Motor neuron (in vitro differentiated cells): ENCODE measurements around the gene FAM222A. TPM values are rescaled to one million over a fixed set of nuclear protein-coding genes. Genes with fewer than 3 reads are reported as not detected.

ENCODE experiments used
- ATAC-seq, 8 experiments: fragments of 200-7000 bp; cut with Tn5 transposase; replicated peaks in 6 of 8; 2 replicates each; pipeline ENCODE4 v1.8.0; 2021; ENCODE audit warnings: mild to moderate bottlenecking in 8 of 8, moderate library complexity in 8 of 8
- H3K27ac ChIP-seq, 2 donors: fragments of 250-450 bp; sonication (Bioruptor Pico); 2 replicates each; pipeline ENCODE4 v1.9.0; 2021; ENCODE audit warnings: antibody characterized with exemption in 2 of 2, mild to moderate bottlenecking in 2 of 2, moderate library complexity in 1 of 2
- H3K4me1 ChIP-seq, 2 donors: fragments of 250-450 bp; sonication (Bioruptor Pico); replicated peaks in 1 of 2; 2 replicates each; pipeline ENCODE4 v1.6.1; 2021; ENCODE audit warnings: antibody characterized with exemption in 2 of 2, mild to moderate bottlenecking in 2 of 2, moderate library complexity in 1 of 2
- H3K4me3 ChIP-seq, 5 donors: fragments of 250-450 bp; sonication (Bioruptor Pico); 2 replicates each; pipeline ENCODE4 v1.9.0; 2021; ENCODE audit warnings: antibody characterized with exemption in 5 of 5, mild to moderate bottlenecking in 5 of 5, moderate library complexity in 4 of 5
- WGBS, 10 experiments: fragments of 450-650 bp; shearing (Covaris generic); methylation state at CpG; one replicate each; pipeline ENCODE4 v1.0.0; 2022; 5-methylcytosine and 5-hydroxymethylcytosine counted together
- in situ Hi-C, 9 experiments: fragments of 400-800 bp; cut with MboI; loops; one replicate each; pipeline ENCODE4 v1.15.0; 2021; ENCODE audit warnings: low sequenced_read_pairs in 9 of 9, low pct_unique_long_range_greater_than_20kb in 2 of 9; ENCODE audit not compliant: unreplicated experiment in 9 of 9
- total RNA-seq, 8 experiments: library from RNA; unstranded; fragments of 300-600 nt; gene quantifications; 2 replicates each; pipeline versions ENCODE4 v1.2.3 to v1.2.4, GENCODE V29; 2022

FAM222A gene
- total RNA-seq, 8 experiments from 2014 or later: 0.73 to 17.8 (median 8.1) TPM

DNA sequence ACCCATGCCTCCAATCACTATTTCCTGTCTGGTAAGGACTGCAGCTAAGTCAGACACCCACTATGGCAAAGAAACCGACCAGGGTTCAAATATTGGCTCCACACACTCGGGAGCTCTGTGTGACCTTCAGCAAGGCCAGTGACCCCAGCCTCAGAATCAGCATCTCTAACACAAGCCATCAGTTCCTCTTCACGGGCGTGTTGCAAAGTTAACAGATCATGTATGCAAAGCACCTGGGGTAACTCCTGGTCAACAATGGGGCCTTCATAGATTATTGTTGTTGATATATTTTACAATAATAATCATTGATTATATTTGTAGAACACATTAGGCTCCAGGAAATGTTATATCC is 6.2 kb upstream of the FAM222A start:
- Histone ChIP-seq H3K4me1 (peaks cover 9 to 14% of the 10 kb centered on the region in 2 donors), H3K4me3 (no peak overlapping the region), H3K27ac (no peak overlapping the region)
- in situ Hi-C loops: loop anchor here in 1 of 9 experiments (25.0 kb wide), 1 partner anchor 95 kb away; no protein-coding TSS in a partner anchor
- 0 to 48% (median 41%) methylated on average over 1 to 4 of the region's 4 CpGs; no CpG with 5 or more reads in 5 of the 10 experiments for WGBS, 10 experiments
- no peak for ATAC-seq

DNA sequence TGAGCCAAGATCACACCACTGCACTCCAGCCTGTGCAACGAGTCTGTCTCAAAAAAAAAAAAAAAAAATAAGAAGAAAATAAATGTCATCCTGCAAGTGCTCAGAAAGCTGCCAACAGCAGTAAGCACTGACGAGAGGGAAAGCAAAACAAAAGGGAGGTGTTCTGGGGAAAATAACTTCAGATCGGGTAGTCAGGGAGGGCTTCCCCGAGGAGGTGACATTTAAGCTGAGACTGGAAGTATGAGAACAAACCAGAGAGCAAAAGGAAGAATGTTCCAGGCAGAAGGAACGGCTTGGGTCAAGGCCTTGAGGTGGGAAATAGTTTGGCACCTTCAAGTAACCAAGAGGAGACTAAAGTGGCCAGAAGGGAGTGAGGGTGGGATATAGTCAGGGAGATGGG is 4.7 kb upstream of the FAM222A start:
- no peak for ATAC-seq
- in situ Hi-C loops: loop anchor here in 1 of 9 experiments (25.0 kb wide), 1 partner anchor 97 kb away; no protein-coding TSS in a partner anchor
- Histone ChIP-seq H3K27ac (no peak overlapping the region), H3K4me1 (peaks cover 9 to 14% of the 10 kb centered on the region in 2 donors), H3K4me3 (no peak overlapping the region)
- WGBS, 10 experiments: 26 to 92% (median 57%) methylated on average over 2 to 5 of the region's 5 CpGs

DNA sequence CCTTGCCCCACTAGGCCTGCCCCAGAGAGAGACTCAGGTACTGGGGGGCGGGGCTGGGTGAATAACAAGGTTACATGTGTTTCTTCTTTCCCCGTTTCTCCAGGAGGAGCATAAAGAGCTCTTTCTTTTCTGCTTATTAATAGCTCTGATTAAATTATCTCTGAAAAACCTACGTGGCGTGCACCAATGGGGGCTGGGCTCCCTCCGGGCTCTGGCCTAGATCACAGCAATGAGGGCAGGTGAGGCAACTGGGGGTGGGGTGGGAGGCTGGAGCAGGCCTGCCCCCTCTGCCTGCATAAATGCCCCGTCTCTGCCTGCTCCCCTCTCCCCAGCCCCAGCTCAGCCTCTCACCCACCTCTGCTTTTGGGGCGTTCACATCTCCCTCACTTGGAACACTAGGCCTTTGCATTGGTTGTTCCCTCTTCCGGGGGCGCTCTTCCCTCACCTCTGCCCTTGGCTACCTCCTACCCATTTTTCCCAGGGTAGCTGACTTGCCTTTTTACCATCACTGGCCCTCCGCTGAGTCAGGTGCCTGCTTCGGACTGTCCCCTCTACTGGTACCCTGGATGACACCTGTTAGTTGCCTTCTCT is 4.1 kb upstream of the FAM222A start:
- in situ Hi-C loops: loop anchor here in 1 of 9 experiments (25.0 kb wide), 1 partner anchor 97 kb away; no protein-coding TSS in a partner anchor
- Histone ChIP-seq H3K4me3 (no peak overlapping the region), H3K4me1 (peaks cover 9 to 14% of the 10 kb centered on the region in 2 donors), H3K27ac (no peak overlapping the region)
- WGBS, 10 experiments: 39 to 90% (median 75%) methylated on average over 2 to 5 of the region's 11 CpGs; no CpG with 5 or more reads in 6 of the 10 experiments
- ATAC-seq: no peak

DNA sequence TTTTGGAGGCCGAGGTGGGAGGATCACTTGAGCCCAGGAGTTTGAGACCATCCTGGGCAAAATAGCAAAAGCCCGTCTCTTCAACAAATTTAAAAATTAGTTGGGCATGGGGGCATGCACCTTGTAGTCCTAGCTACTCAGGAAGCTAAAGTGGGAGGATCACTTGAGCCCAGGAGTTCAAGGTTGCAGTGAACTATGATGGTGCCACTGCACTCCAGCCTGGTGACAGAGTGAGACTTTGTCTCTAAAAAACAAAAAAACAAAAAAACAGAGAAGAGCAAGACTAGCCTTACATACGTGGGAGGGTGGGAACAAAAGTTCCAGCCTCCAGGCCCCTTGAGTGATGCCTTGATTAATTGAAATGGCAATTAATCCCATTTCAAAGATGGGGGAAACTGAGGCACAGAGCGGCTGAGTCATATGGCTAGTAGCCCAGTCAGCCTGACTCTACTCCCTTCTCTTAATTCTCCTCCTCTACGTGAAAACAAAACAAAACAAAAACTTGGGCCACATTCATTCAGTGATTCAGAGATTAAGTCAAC is 3.3 kb upstream of the FAM222A start:
- in situ Hi-C loops: loop anchor here in 1 of 9 experiments (25.0 kb wide), 1 partner anchor 98 kb away; no protein-coding TSS in a partner anchor
- ATAC-seq: no peak
- H3K4me1 ChIP-seq: peaks cover 15 to 16% of the 10 kb centered on the region in 2 donors
- H3K4me3 ChIP-seq: no peak overlapping the region
- H3K27ac ChIP-seq: no peak overlapping the region
- 48 to 100% (median 79%) methylated on average over 1 to 5 of the region's 5 CpGs for WGBS, 10 experiments

DNA sequence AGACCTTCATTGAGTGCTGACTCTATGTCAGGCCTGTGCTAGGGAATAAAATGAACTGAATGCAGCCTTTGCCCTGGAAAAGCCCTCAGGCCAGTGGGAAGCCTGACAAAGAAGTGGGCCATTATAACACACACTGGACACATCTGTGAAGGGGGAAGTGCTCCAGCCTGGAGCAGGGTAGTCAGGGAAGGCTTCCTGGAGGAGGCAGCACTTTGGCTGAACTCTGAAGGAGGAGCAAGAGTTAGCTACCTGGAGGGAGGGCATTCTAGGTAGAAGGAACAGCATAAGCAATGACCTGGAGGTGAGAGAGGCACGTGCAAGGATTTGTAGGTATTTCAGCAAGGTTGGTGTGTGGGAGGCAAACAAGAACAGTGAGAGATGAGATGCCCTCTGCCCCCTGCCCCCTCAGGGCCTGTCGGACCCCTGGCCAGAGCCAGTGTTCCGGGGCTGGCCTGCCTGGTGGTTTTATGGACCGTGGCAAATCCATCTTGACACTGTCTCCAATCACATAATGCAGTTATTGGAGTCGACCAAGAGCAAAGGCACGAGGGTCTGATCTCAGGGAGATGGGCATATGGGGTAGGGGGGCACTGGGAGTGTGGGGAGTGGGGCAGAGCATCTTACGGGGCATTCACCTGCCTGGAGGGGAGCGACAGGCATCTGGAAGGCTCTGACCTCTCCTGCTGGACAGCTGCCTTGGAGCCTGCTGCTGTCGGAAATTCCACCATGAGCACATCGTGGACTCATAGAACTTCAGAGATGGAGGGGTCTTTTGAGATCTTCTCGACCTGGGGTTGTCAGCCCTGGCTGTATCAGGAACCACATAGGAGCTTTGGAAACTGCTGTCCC is 2.7 kb upstream of the FAM222A start:
- Histone ChIP-seq H3K4me1 (peaks cover 21 to 23% of the 10 kb centered on the region in 2 donors), H3K27ac (no peak overlapping the region), H3K4me3 (no peak overlapping the region)
- in situ Hi-C loops: loop anchor here in 1 of 9 experiments (25.0 kb wide), 1 partner anchor 99 kb away; no protein-coding TSS in a partner anchor
- no peak for ATAC-seq
- WGBS, 10 experiments: 37 to 100% (median 80%) methylated on average over 1 to 8 of the region's 11 CpGs; no CpG with 5 or more reads in 7 of the 10 experiments

DNA sequence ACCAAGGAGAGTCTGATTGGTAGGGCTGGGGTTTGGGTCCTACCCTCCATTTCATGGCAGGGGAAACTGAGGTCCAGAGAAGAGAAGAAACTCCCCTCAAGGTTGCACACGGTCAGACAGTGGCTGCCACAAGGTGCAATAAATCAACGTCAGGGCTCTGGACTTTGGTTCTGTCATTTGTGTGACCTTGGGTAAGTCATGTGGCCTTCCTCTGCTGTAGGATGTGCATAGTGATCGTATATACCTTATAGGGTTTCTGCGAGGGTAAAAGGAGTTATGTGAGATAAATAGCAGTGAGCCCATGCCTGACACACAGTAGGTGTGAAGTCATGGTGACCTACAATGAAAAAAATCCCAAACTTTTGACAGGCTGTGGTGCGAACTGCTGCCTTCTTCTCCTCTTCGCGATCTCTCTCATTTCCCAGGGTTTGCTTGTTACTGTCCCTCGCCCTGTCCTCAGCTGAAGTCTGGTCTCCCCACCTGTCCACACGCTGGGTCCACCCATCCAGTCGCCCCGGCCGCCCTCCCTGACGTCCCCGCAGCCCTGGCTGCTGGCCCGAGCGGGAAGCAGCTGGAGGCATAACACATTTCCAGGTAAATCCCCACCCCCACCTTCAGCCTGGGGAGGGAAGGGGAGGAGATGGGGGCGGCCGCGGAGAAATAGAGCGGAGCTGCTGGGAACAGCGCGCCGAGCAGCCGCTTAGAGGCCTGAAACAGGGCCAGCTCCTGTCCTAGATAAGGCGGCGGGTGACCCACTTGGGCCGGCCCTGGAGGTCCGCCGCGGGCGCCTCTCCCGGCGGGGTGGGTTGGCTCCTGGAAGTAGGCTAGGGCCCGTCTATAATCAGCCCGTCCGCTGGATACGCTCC is 1.8 kb upstream of the FAM222A start:
- in situ Hi-C loops: loop anchor here in 1 of 9 experiments (25.0 kb wide), 1 partner anchor 100 kb away; no protein-coding TSS in a partner anchor
- ATAC-seq: no peak
- 11 to 69% (median 57%) methylated on average over 1 to 17 of the region's 37 CpGs; no CpG with 5 or more reads in 2 of the 10 experiments for WGBS, 10 experiments

DNA sequence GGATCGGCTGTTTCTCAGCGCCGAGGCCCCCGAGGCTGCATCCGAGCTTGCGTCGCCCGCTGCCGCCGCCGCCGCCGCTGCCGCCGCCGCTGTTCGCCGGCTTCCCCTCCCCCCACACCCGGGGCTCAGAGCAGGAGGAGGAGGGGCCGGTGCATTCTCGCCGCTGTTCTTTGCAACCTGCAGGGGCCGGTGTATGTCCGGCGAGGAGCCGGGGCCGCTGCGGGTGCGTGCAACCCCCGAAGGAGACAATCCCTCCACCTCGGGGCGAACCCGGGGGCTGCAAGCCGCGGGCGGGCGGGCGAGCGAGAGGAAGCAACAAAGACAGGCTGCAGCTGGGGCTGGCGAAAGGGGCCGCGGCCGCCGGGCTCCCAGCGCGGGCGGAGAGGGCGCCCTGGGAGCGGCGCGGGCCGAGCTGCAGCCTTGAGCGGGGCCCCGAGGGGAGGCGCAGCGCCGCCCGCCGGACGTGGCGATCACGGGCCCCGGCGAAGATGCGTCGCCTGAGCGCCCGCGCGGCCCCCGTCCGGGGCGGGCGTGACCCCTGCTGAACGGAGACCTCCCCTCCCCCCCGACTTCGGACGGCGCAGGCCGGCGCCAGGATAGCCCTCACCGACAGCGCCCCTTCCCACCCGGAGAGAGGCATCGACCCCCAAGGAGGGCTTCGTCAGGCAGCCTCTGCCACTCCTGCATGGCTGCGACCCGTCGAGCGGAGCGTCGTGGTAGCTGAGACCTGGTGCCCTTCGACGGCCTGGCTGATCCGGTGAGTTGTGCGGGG is 702 bp downstream of the FAM222A start:
- in situ Hi-C loops: loop anchor here in 1 of 9 experiments (25.0 kb wide), 1 partner anchor 102 kb away; no protein-coding TSS in a partner anchor
- ATAC-seq: peak; percentile 14 to 45 (median 34)
- Histone ChIP-seq H3K4me3 (peak overlapping the region; percentile 68 to 91 (median 77)), H3K27ac (peak overlapping the region; percentile 77 to 78), H3K4me1 (peaks cover 34 to 41% of the 10 kb centered on the region in 2 donors)
- WGBS, 10 experiments: 0 to 5% (median 0%) methylated on average over 4 to 15 of the region's 96 CpGs; no CpG with 5 or more reads in 6 of the 10 experiments

More for the DNA sequence above, 1.8 kb upstream of the FAM222A start:
- H3K4me3 ChIP-seq: no peak overlapping the region
- H3K27ac ChIP-seq: no peak overlapping the region
- H3K4me1 ChIP-seq: peaks cover 24 to 27% of the 10 kb centered on the region in 2 donors

DNA sequence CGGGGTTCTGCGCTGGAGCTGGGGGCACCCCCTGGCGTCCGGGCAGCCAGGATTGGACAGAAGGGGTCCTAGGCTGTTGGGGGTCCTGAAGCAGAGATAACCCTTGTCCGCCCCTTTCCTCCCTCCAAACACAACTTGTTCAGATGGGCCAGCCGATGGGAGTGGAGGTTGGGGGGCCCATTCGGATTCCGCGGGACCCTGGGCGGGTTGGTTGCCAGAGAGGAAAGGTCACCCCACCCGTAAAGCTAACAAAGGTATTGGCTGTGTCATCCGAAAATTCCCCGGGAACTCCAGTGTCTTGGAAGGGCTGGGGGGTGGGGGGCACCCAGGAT is 1.3 kb downstream of the FAM222A start:
- H3K4me3 ChIP-seq: peak overlapping the region; percentile 68 to 91 (median 77)
- peak overlapping the region; percentile 77 to 78 for H3K27ac ChIP-seq
- peaks cover 40 to 47% of the 10 kb centered on the region in 2 donors for H3K4me1 ChIP-seq
- WGBS, 10 experiments: 0 to 16% (median 8%) methylated on average over 1 to 7 of the region's 13 CpGs; no CpG with 5 or more reads in 6 of the 10 experiments
- in situ Hi-C loops: loop anchor here in 1 of 9 experiments (25.0 kb wide), 1 partner anchor 103 kb away; no protein-coding TSS in a partner anchor
- ATAC-seq: no peak

DNA sequence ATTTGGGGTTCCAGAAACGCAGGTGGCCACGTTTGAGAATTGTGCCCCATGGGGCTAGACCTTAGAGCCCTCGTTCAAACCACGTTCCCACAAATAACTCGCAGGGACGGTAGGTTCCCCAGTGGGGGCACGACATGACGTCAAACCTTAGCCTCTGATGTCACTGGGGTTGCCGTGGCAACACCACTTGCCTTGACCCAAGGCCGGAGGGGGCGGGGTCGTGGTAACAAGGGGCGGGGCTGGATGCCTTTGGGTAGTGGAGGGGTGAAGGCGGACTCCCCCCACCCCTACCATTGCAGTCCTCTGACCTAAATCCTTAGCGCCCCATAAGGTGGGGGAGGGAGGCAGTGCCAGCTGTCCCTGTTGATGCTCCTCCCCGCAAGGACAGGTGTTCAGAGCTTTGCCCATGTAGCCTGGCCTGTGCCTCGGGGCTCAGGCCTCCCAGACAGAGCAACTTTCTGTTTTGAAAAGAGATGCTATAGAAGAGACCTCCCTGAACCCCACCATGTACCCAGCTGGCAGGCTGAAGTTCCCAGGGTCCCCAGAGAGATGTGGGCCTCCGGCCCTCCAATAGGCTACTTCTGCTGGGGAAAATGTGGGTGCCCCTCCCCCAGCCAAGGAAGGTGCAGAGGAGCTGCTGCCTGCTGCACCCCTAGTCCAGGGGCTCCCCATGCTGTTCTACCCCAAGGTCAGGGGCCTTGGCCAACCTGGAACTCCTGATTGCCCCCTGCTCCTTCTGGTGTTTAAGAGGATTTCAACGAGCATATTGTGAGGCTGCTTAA is 1.9 kb downstream of the FAM222A start:
- Histone ChIP-seq H3K4me1 (peaks cover 46 to 53% of the 10 kb centered on the region in 2 donors), H3K4me3 (peak overlapping the region; percentile 68 to 91 (median 77)), H3K27ac (peak overlapping the region; percentile 77 to 78)
- in situ Hi-C loops: loop anchor here in 1 of 9 experiments (25.0 kb wide), 1 partner anchor 103 kb away; no protein-coding TSS in a partner anchor
- 0 to 40% methylated on average over 1 to 2 of the region's 19 CpGs; no CpG with 5 or more reads in 8 of the 10 experiments for WGBS, 10 experiments
- ATAC-seq: peak in 1 of 8 experiments; percentile 2

DNA sequence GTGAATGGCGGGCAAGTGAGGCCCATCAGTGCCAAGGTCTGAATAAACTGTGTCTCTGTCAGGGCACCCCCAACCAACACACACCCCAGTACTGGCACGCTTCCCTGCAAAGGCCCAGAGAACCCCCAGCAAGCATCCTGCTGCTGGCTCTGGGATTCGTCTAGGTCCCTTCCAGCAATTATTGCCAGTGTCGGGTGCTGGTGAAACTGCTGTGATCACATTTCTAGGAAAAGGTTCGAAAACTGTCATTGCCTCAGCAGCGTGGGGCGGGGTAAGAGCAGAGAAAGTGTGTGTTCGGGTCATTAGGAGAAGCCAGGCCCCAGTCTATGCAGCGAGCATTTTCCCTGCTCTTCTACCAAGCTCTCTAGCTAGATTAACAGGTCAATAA is 2.5 kb downstream of the FAM222A start:
- in situ Hi-C loops: loop anchor here in 1 of 9 experiments (25.0 kb wide), 1 partner anchor 104 kb away; no protein-coding TSS in a partner anchor
- WGBS, 10 experiments: 7 to 50% (median 27%) methylated on average over 1 to 5 of the region's 9 CpGs; no CpG with 5 or more reads in 5 of the 10 experiments
- no peak for ATAC-seq
- Histone ChIP-seq H3K4me3 (peak overlapping the region; percentile 68 to 91 (median 77)), H3K27ac (peak overlapping the region; percentile 47 to 78), H3K4me1 (peaks cover 49 to 59% of the 10 kb centered on the region in 2 donors)
